MM.1S (cell line): ENCODE measurements around the gene SLC49A3.

Experiments
- DNase-seq: peaks from one replicate; pipeline ENCODE4 v3.0.0-alpha.2; 2015
- H2AFZ ChIP-seq: fragments of 300-600 bp; sonication (generic); 2 replicates; pipeline ENCODE4 v1.6.0; 2016; ENCODE audit warnings: antibody characterized with exemption, low read length
- H3F3A ChIP-seq: fragments of 300-600 bp; sonication (generic); 2 replicates; pipeline ENCODE4 v1.6.1; 2016; ENCODE audit warnings: mild to moderate bottlenecking, antibody characterized with exemption, low read length, moderate library complexity, mixed read lengths; ENCODE audit not compliant: insufficient read depth
- H3K27ac ChIP-seq: fragments of 300-600 bp; sonication (generic); 2 replicates; pipeline ENCODE4 v1.5.1; 2016; ENCODE audit warnings: mild to moderate bottlenecking, low read length
- H3K27me3 ChIP-seq: fragments of 300-600 bp; sonication (generic); replicated peaks from 2 replicates; pipeline ENCODE4 v1.6.0; 2016; ENCODE audit warnings: low read length; ENCODE audit not compliant: insufficient read depth
- H3K36me3 ChIP-seq: fragments of 300-600 bp; sonication (generic); replicated peaks from 2 replicates; pipeline ENCODE4 v1.6.1; 2016; ENCODE audit warnings: mild to moderate bottlenecking, low read length, mixed read lengths; ENCODE audit not compliant: insufficient read depth
- H3K4me1 ChIP-seq: fragments of 300-600 bp; sonication (generic); 2 replicates; pipeline ENCODE4 v1.6.1; 2016; ENCODE audit warnings: low read length, mixed read lengths
- H3K4me2 ChIP-seq: fragments of 300-600 bp; sonication (generic); 2 replicates; pipeline ENCODE4 v1.6.0; 2016; ENCODE audit warnings: low read depth, low read length
- H3K4me3 ChIP-seq: fragments of 300-600 bp; sonication (generic); 2 replicates; pipeline ENCODE4 v1.5.1; 2016; ENCODE audit warnings: low read length, mixed read lengths
- H3K79me2 ChIP-seq: fragments of 300-600 bp; sonication (generic); 2 replicates; pipeline ENCODE4 v1.6.1; 2016; ENCODE audit warnings: mixed run types, low read length, mixed read lengths
- H3K9ac ChIP-seq: fragments of 300-600 bp; sonication (generic); 2 replicates; pipeline ENCODE4 v1.6.1; 2016; ENCODE audit warnings: low read length, mixed read lengths
- H3K9me2 ChIP-seq: fragments of 300-600 bp; sonication (generic); replicated peaks from 2 replicates; pipeline ENCODE4 v1.6.1; 2016; ENCODE audit warnings: mild to moderate bottlenecking, low read length, mixed read lengths; ENCODE audit not compliant: insufficient read depth
- H3K9me3 ChIP-seq: fragments of 300-600 bp; sonication (generic); replicated peaks from 2 replicates; pipeline ENCODE4 v1.6.1; 2016; ENCODE audit warnings: mild to moderate bottlenecking, low read length, mixed read lengths; ENCODE audit not compliant: insufficient read depth
- H4K20me1 ChIP-seq: fragments of 300-600 bp; sonication (generic); 2 replicates; pipeline ENCODE4 v1.6.1; 2016; ENCODE audit warnings: mild to moderate bottlenecking, low read length, moderate library complexity, mixed read lengths; ENCODE audit not compliant: insufficient read depth
- CTCF ChIP-seq: fragments of 300-600 bp; sonication (generic); IDR thresholded peaks from 2 replicates; pipeline ENCODE4 v1.5.1; 2016; ENCODE audit warnings: antibody characterized with exemption, low read length, mixed read lengths
- EZH2 ChIP-seq: fragments of 300-600 bp; sonication (generic); optimal IDR thresholded peaks from 2 replicates; pipeline ENCODE3; 2017; ENCODE audit warnings: low read depth, mild to moderate bottlenecking, antibody characterized with exemption, low read length, mixed read lengths
- EZH2phosphoT487 ChIP-seq: fragments of 300-600 bp; sonication (generic); IDR thresholded peaks from 2 replicates; pipeline ENCODE4 v1.6.1; 2018; ENCODE audit warnings: antibody characterized with exemption, low read length

SLC49A3 gene

DNA sequence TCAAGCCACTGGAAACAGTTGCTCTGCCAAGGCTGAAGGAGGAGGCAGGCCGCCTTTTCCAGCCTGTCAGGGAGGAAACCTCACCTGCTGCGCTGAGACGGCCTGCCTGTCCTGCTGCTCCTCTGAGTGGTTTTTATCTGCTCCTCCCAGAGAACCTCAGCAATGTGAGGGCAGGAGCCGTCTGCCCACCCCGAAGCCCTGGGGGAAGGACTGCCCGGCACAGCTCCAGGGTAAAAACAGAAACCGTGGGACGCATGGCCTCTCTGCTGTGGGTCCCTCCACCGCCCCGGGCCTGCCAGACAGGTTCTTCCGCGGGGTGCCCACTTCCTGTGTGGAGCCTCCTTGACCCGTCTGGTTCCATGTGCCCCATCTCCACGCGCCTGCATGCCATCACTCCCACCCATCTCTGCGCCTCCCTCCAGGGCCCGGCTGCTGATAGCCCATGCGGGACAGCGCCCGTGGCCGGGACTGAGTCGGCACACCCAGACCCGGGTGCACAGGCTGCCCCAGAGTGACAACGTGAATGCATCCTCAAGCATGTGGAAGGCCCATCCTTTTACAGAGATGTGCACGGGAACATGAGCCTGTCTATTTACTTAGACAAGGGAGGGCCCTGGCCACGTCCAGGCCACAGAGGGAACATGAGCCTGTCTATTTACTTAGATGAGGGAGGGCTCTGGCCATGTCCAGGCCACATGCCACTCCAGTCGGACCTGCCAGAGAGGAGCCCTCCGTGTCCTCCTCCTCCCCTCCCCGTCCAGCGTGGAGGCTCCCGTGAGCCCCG, 4.0 kb upstream of the SLC49A3 start:
- TF ChIP-seq EZH2 (no peak), CTCF (no peak), EZH2phosphoT487 (no peak)
- Histone ChIP-seq H3K9me3 (no peaks in the 10 kb centered on the region), H3K4me1 (no peaks in the 10 kb centered on the region), H3K9ac (no peak overlapping the region), H3K4me2 (no peak overlapping the region), H2AFZ (no peak overlapping the region), H3K79me2 (no peaks in the 10 kb centered on the region), H3K4me3 (no peak overlapping the region), H3K27ac (no peak overlapping the region), H3K27me3 (no peaks in the 10 kb centered on the region), H3F3A (no peaks in the 10 kb centered on the region), H4K20me1 (no peaks in the 10 kb centered on the region), H3K36me3 (no peaks in the 10 kb centered on the region), H3K9me2 (no peaks in the 10 kb centered on the region)
- DNase-seq: no peak

- no peaks in the 10 kb centered on the region for H4K20me1 ChIP-seq
- H3K9me2 ChIP-seq: no peaks in the 10 kb centered on the region
- H3K9ac ChIP-seq: no peak overlapping the region
- H3K9me3 ChIP-seq: no peaks in the 10 kb centered on the region
- H3K4me3 ChIP-seq: no peak overlapping the region
- no peak for DNase-seq
- no peaks in the 10 kb centered on the region for H3K27me3 ChIP-seq
- no peaks in the 10 kb centered on the region for H3F3A ChIP-seq
- TF ChIP-seq EZH2 (no peak), EZH2phosphoT487 (no peak), CTCF (no peak)
- no peaks in the 10 kb centered on the region for H3K36me3 ChIP-seq
- H3K4me1 ChIP-seq: no peaks in the 10 kb centered on the region
- H3K4me2 ChIP-seq: no peak overlapping the region
- H3K27ac ChIP-seq: no peak overlapping the region
- H2AFZ ChIP-seq: no peak overlapping the region
- no peaks in the 10 kb centered on the region for H3K79me2 ChIP-seq
Measured at GRCh38 chr4:689723-690122, 772 bp upstream of the SLC49A3 start.

GRCh38 chr4:687971-688853, 739 bp downstream of the SLC49A3 start:
- H3K9ac ChIP-seq: no peak overlapping the region
- DNase-seq: no peak
- TF ChIP-seq EZH2phosphoT487 (no peak), CTCF (no peak), EZH2 (no peak)
- no peaks in the 10 kb centered on the region for H3K79me2 ChIP-seq
- H3K9me2 ChIP-seq: no peaks in the 10 kb centered on the region
- H3K27me3 ChIP-seq: no peaks in the 10 kb centered on the region
- no peak overlapping the region for H3K4me3 ChIP-seq
- H3K4me1 ChIP-seq: no peaks in the 10 kb centered on the region
- no peak overlapping the region for H3K27ac ChIP-seq
- H2AFZ ChIP-seq: no peak overlapping the region
- no peaks in the 10 kb centered on the region for H3F3A ChIP-seq
- no peaks in the 10 kb centered on the region for H4K20me1 ChIP-seq
- H3K9me3 ChIP-seq: no peaks in the 10 kb centered on the region
- H3K4me2 ChIP-seq: no peak overlapping the region
- no peaks in the 10 kb centered on the region for H3K36me3 ChIP-seq
